Naive thymus-derived CD4-positive, alpha-beta T cell (primary cell): Measurements from ENCODE around the gene GPR137B. TPM values are rescaled to one million over a fixed set of nuclear protein-coding genes. Genes with fewer than 3 reads are reported as not detected.

ENCODE experiments used
- ATAC-seq: fragments of 150-1000 bp; cut with Tn5 transposase; 2 replicates; pipeline ENCODE4 v1.10.0; 2021; ENCODE audit warnings: mild to moderate bottlenecking, moderate library complexity
- CTCF ChIA-PET: fragments of 350-600 bp; sonication (Branson Sonifier 250); formaldehyde crosslinking; loops from one replicate; lab custom pipeline; 2021; ENCODE audit warnings: antibody characterized with exemption; lab: Charles Lee
- POLR2A ChIA-PET: fragments of 350-600 bp; sonication (Branson Sonifier 250); formaldehyde crosslinking; loops from one replicate; lab custom pipeline; 2021; ENCODE audit warnings: antibody characterized with exemption, inconsistent platforms; lab: Charles Lee
- DNase-seq, 9 donors: peaks; one replicate each; pipeline versions ENCODE4 v3.0.0 to v3.0.0-alpha.2; 2020 to 2022; ENCODE audit warnings: mixed read lengths in 1 of 9
- H3K27ac ChIP-seq: one replicate; pipeline ENCODE4 v1.7.0; 2013; ENCODE audit warnings: mild to moderate bottlenecking, low read depth, low read length, moderate library complexity
- H3K27me3 ChIP-seq, 2 donors: one replicate each; pipeline ENCODE4 v1.7.0; 2013; ENCODE audit warnings: low read length in 2 of 2, mild to moderate bottlenecking in 2 of 2, moderate library complexity in 2 of 2; ENCODE audit not compliant: control insufficient read depth in 2 of 2, insufficient read depth in 2 of 2
- H3K36me3 ChIP-seq, 3 experiments: 1 replicate in 2 of 3; 2 replicates in 1 of 3; pipeline ENCODE4 v1.7.0; 2013; ENCODE audit warnings: low read length in 3 of 3, mild to moderate bottlenecking in 3 of 3, moderate library complexity in 1 of 3; ENCODE audit not compliant: insufficient read depth in 3 of 3, control insufficient read depth in 2 of 3
- H3K4me1 ChIP-seq, 2 donors: one replicate each; pipeline ENCODE4 v1.7.0; 2013; ENCODE audit warnings: low read length in 2 of 2, mild to moderate bottlenecking in 2 of 2, moderate library complexity in 1 of 2; ENCODE audit not compliant: control insufficient read depth in 2 of 2, insufficient read depth in 2 of 2
- H3K4me3 ChIP-seq: 2 replicates; pipeline ENCODE4 v1.7.0; 2013; ENCODE audit warnings: mild to moderate bottlenecking, low read length
- H3K9me3 ChIP-seq, 3 experiments: 1 replicate in 2 of 3; 2 replicates in 1 of 3; pipeline ENCODE4 v1.7.0; 2013; ENCODE audit warnings: low read length in 3 of 3; ENCODE audit not compliant: control insufficient read depth in 2 of 3
- H3K27ac Mint-ChIP-seq, 9 donors: one replicate each; pipeline ENCODE4 v1.8.0; 2020 to 2022; ENCODE audit warnings: mixed read lengths in 9 of 9, mild to moderate bottlenecking in 8 of 9, moderate library complexity in 5 of 9, inconsistent platforms in 2 of 9
- H3K27me3 Mint-ChIP-seq, 5 donors: one replicate each; pipeline ENCODE4 v1.8.0; 2021 to 2022; ENCODE audit warnings: mixed read lengths in 5 of 5, mild to moderate bottlenecking in 1 of 5
- H3K36me3 Mint-ChIP-seq, 5 donors: one replicate each; pipeline ENCODE4 v1.8.0; 2020 to 2022; ENCODE audit warnings: mixed read lengths in 5 of 5, mild to moderate bottlenecking in 3 of 5, inconsistent platforms in 1 of 5
- H3K4me1 Mint-ChIP-seq, 7 donors: one replicate each; pipeline ENCODE4 v1.8.0; 2020 to 2022; ENCODE audit warnings: mixed read lengths in 7 of 7, mild to moderate bottlenecking in 3 of 7, inconsistent platforms in 1 of 7
- H3K4me3 Mint-ChIP-seq, 10 donors: one replicate each; pipeline ENCODE4 v1.8.0; 2020 to 2022; ENCODE audit warnings: mild to moderate bottlenecking in 10 of 10, mixed read lengths in 10 of 10, moderate library complexity in 6 of 10, inconsistent platforms in 2 of 10
- H3K9me3 Mint-ChIP-seq, 11 donors: one replicate each; pipeline ENCODE4 v1.8.0; 2020 to 2022; ENCODE audit warnings: mixed read lengths in 11 of 11, mild to moderate bottlenecking in 4 of 11, inconsistent platforms in 1 of 11, moderate library complexity in 1 of 11
- intact Hi-C, 2 donors: fragments of 100-400 bp; cut with micrococcal nuclease; formaldehyde crosslinking; loops; one replicate each; pipeline ENCODE4 v1.15.1; 2023
- polyA plus RNA-seq, 2 donors: library from polyadenylated mRNA; unstranded; fragments of 300-500 nt; fragmentation: Illumina TruSeq; gene quantifications; one replicate each; pipeline ENCODE4 v1.2.3, GENCODE V29; 2021
- total RNA-seq, 6 experiments: library from RNA in 5 of 6; stranded (reverse) in 5 of 6; gene quantifications; 1 replicate in 5 of 6; 2 replicates in 1 of 6; pipeline ENCODE4 v1.2.3 and lab custom pipeline; 2021 to 2026

GPR137B gene
- total and polyA plus RNA-seq, 7 experiments from 2014 or later = 2.8 to 15.3 (median 7.0) TPM

- Histone ChIP-seq H3K9me3 (peaks cover 0 to 21% (median 5%) of the 10 kb centered on the region in 3 experiments), H3K36me3 (peaks cover 0 to 11% (median 0%) of the 10 kb centered on the region in 3 experiments), H3K27ac (no peak overlapping the region), H3K4me1 (no peaks in the 10 kb centered on the region), H3K4me3 (no peak overlapping the region), H3K27me3 (no peaks in the 10 kb centered on the region)
- ChIA-PET CTCF (no interaction called here), POLR2A (no interaction called here)
- peaks cover 0 to 50% (median 34%) of the 10 kb centered on the region in 7 donors for H3K4me1 Mint-ChIP-seq
- ATAC-seq (no peak), DNase-seq (no peak)
- peaks cover 9 to 52% (median 29%) of the 10 kb centered on the region in 11 donors for H3K9me3 Mint-ChIP-seq
- intact Hi-C loops = no loop called here
- H3K27ac Mint-ChIP-seq = no peak overlapping the region
- peaks cover 16 to 70% (median 58%) of the 10 kb centered on the region in 5 donors for H3K36me3 Mint-ChIP-seq
- no peaks in the 10 kb centered on the region for H3K27me3 Mint-ChIP-seq
- H3K4me3 Mint-ChIP-seq = peak overlapping the region in 2 of 10 donors; percentile 7 to 29
Measured at GRCh38 chr1:236257216-236257615, 114.9 kb downstream of the GPR137B start.

DNA sequence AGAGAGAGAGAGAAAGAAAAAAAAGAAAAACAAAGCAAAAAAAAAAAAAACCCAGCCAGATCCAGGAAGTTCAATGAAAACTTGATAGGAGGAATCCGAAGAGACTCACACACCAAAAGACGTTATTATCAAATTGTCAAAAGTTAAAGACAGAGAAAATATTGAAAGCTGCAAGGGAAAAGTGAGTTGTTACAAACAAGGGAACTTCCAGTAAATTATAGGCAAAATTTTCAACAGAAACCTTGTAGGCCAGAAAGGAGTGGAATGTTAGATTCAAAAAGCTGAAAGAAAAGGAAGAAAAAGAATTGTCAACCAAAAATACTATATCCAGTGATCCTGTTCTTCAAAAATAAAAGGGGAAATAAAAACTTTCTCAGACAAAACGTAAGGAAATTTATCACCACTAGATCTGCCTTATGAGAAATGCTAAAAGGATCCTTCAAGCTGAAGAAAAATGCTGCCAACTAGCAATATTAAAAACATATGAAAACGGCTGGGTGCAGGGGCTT, 115.8 kb downstream of the GPR137B start:
- no peak for DNase-seq
- H3K36me3 Mint-ChIP-seq = peaks cover 16 to 73% (median 58%) of the 10 kb centered on the region in 5 donors
- Histone ChIP-seq H3K27me3 (no peaks in the 10 kb centered on the region), H3K36me3 (peaks cover 0 to 11% (median 0%) of the 10 kb centered on the region in 3 experiments), H3K4me3 (no peak overlapping the region), H3K9me3 (peaks cover 0 to 23% (median 5%) of the 10 kb centered on the region in 3 experiments), H3K27ac (no peak overlapping the region), H3K4me1 (no peaks in the 10 kb centered on the region)
- no peaks in the 10 kb centered on the region for H3K27me3 Mint-ChIP-seq
- no peak for ATAC-seq
- H3K9me3 Mint-ChIP-seq = peaks cover 9 to 60% (median 30%) of the 10 kb centered on the region in 11 donors
- POLR2A ChIA-PET = no interaction called here
- H3K27ac Mint-ChIP-seq = peak overlapping the region in 1 of 9 donors; percentile 5
- CTCF ChIA-PET = no interaction called here
- intact Hi-C loops = no loop called here
- H3K4me3 Mint-ChIP-seq = peak overlapping the region in 2 of 10 donors; percentile 7 to 30
- H3K4me1 Mint-ChIP-seq = peaks cover 0 to 50% (median 34%) of the 10 kb centered on the region in 7 donors

Other genes starting within 250 kb of the GPR137B start
- 1 to 10 TPM in 1 of 5 experiments, under 1 TPM in 4; 0.11 to 6.2 (median 0.22) TPM for gene NID1, start 77.4 kb upstream of the GPR137B start, total RNA-seq
- gene NID1, start 77.4 kb upstream of the GPR137B start, polyA plus RNA-seq = not detected
- gene ERO1B, start 139.4 kb downstream of the GPR137B start, total RNA-seq = 10 to 100 TPM in 4 of 5 experiments, 1 to 10 TPM in 1; 5.0 to 26.8 (median 16.0) TPM
- 1 to 10 TPM; 1.9 to 3.3 TPM for gene ERO1B, start 139.4 kb downstream of the GPR137B start, polyA plus RNA-seq